Hepatocyte (in vitro differentiated cells): ENCODE measurements around the gene LIPF. TPM values are rescaled to one million over a fixed set of nuclear protein-coding genes. Genes with fewer than 3 reads are reported as not detected.
"Not testable (repeated sequence)": the region's sequence is repeated elsewhere in the genome, so short reads cannot be mapped to it uniquely, and the experiment has no call there.

Experiments
- DNase-seq: peaks from one replicate; pipeline ENCODE4 v3.0.0-alpha.2; 2016; ENCODE audit warnings: low spot score
- H2AFZ ChIP-seq: fragments of 200-600 bp; sonication (generic); 2 replicates; pipeline ENCODE4 v1.6.0; 2016; ENCODE audit warnings: antibody characterized with exemption, mild to moderate bottlenecking
- H3K27ac ChIP-seq: fragments of 200-600 bp; sonication (generic); 2 replicates; pipeline ENCODE4 v1.5.1; 2016; ENCODE audit warnings: mild to moderate bottlenecking
- H3K27me3 ChIP-seq: fragments of 200-600 bp; sonication (generic); 2 replicates; pipeline ENCODE4 v1.6.1; 2016
- H3K36me3 ChIP-seq: fragments of 200-600 bp; sonication (generic); replicated peaks from 2 replicates; pipeline ENCODE4 v1.5.1; 2016; ENCODE audit warnings: low read depth; ENCODE audit not compliant: insufficient read depth
- H3K4me1 ChIP-seq: fragments of 200-600 bp; sonication (generic); 2 replicates; pipeline ENCODE4 v1.5.1; 2016; ENCODE audit warnings: mild to moderate bottlenecking, moderate library complexity; ENCODE audit not compliant: insufficient read depth
- H3K4me2 ChIP-seq: fragments of 200-600 bp; sonication (generic); 2 replicates; pipeline ENCODE4 v1.6.0; 2016
- H3K4me3 ChIP-seq: fragments of 200-600 bp; sonication (generic); 2 replicates; pipeline ENCODE4 v1.5.1; 2016; ENCODE audit warnings: mild to moderate bottlenecking
- H3K79me2 ChIP-seq: fragments of 200-600 bp; sonication (generic); 2 replicates; pipeline ENCODE4 v1.6.0; 2017; ENCODE audit warnings: mild to moderate bottlenecking
- H3K9me2 ChIP-seq: fragments of 200-600 bp; sonication (generic); replicated peaks from 2 replicates; pipeline ENCODE4 v1.6.0; 2017; ENCODE audit warnings: mild to moderate bottlenecking; ENCODE audit not compliant: insufficient read depth
- H3K9me3 ChIP-seq: fragments of 200-600 bp; sonication (generic); 2 replicates; pipeline ENCODE4 v1.5.1; 2016; ENCODE audit warnings: low read depth, mild to moderate bottlenecking
- H4K20me1 ChIP-seq: fragments of 200-600 bp; sonication (generic); 2 replicates; pipeline ENCODE4 v1.6.0; 2016; ENCODE audit warnings: mild to moderate bottlenecking; ENCODE audit not compliant: insufficient read depth, poor library complexity, severe bottlenecking
- EZH2 ChIP-seq: fragments of 200-600 bp; sonication (generic); IDR thresholded peaks from 2 replicates; pipeline ENCODE4 v1.6.1; 2016; ENCODE audit warnings: antibody characterized with exemption, mild to moderate bottlenecking, borderline replicate concordance
- EZH2phosphoT487 ChIP-seq: fragments of 200-600 bp; sonication (generic); IDR thresholded peaks from one replicate; pipeline ENCODE4 v1.6.1; 2018; ENCODE audit warnings: antibody characterized with exemption, mild to moderate bottlenecking, low read depth, moderate library complexity; ENCODE audit not compliant: unreplicated experiment, severe bottlenecking
- WGBS: methylation state at CpG from one replicate; pipeline ENCODE4 v1.1.6; 2016; ENCODE audit warnings: low lambda C conversion rate; ENCODE audit errors: missing lambda C conversion rate; 5-methylcytosine and 5-hydroxymethylcytosine counted together
- polyA plus RNA-seq: library from polyadenylated mRNA; unstranded; fragments of >200 nt; fragmentation: Nextera tagmentation; extraction: Ambion mirVana; gene quantifications from 2 replicates; pipeline ENCODE4 v1.2.1, GENCODE V29; 2016
- total RNA-seq: library from RNA; depleted of rRNA; stranded (reverse); fragments of >200 nt; gene quantifications from 2 replicates; pipeline ENCODE4 v1.2.3, GENCODE V29; 2014
- TF ChIP-seq, protein P1 (sequence below): fragments of 200-600 bp; sonication (generic); IDR thresholded peaks from 2 replicates; pipeline ENCODE4 v1.5.1; 2016; ENCODE audit warnings: antibody characterized with exemption, mild to moderate bottlenecking; ENCODE audit not compliant: poor library complexity

The LIPF gene
- total and polyA plus RNA-seq, 2 experiments from 2014 or later: 1.1 TPM; not detected in 1

- no peak overlapping the region for H3K4me3 ChIP-seq
- DNase-seq: no peak
- no peak overlapping the region for H3K4me2 ChIP-seq
- H3K9me2 ChIP-seq: no peaks in the 10 kb centered on the region
- H3K27me3 ChIP-seq: no peaks in the 10 kb centered on the region
- no peaks in the 10 kb centered on the region for H3K9me3 ChIP-seq
- TF ChIP-seq EZH2 (no peak), EZH2phosphoT487 (no peak)
- TF ChIP-seq, protein P1, sequence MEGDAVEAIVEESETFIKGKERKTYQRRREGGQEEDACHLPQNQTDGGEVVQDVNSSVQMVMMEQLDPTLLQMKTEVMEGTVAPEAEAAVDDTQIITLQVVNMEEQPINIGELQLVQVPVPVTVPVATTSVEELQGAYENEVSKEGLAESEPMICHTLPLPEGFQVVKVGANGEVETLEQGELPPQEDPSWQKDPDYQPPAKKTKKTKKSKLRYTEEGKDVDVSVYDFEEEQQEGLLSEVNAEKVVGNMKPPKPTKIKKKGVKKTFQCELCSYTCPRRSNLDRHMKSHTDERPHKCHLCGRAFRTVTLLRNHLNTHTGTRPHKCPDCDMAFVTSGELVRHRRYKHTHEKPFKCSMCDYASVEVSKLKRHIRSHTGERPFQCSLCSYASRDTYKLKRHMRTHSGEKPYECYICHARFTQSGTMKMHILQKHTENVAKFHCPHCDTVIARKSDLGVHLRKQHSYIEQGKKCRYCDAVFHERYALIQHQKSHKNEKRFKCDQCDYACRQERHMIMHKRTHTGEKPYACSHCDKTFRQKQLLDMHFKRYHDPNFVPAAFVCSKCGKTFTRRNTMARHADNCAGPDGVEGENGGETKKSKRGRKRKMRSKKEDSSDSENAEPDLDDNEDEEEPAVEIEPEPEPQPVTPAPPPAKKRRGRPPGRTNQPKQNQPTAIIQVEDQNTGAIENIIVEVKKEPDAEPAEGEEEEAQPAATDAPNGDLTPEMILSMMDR: no peak
- no peaks in the 10 kb centered on the region for H3K79me2 ChIP-seq
- H4K20me1 ChIP-seq: no peaks in the 10 kb centered on the region
- no peaks in the 10 kb centered on the region for H3K36me3 ChIP-seq
- no peak overlapping the region for H2AFZ ChIP-seq
- 62% methylated on average over 3 of the region's 3 CpGs for WGBS
- H3K27ac ChIP-seq: no peak overlapping the region
- no peaks in the 10 kb centered on the region for H3K4me1 ChIP-seq
These were observed 4.3 kb upstream of the LIPF start for GRCh38 chr10:88659725-88660597.

GRCh38 chr10:88660598-88660884 lies 3.7 kb upstream of the LIPF start:
- no peak for DNase-seq
- no peaks in the 10 kb centered on the region for H3K4me1 ChIP-seq
- no peak overlapping the region for H2AFZ ChIP-seq
- no peak overlapping the region for H3K27ac ChIP-seq
- WGBS: 68% methylated on average over 3 of the region's 3 CpGs
- H3K36me3 ChIP-seq: no peaks in the 10 kb centered on the region
- no peaks in the 10 kb centered on the region for H3K9me3 ChIP-seq
- no peak overlapping the region for H3K4me2 ChIP-seq
- H3K79me2 ChIP-seq: no peaks in the 10 kb centered on the region
- no peaks in the 10 kb centered on the region for H4K20me1 ChIP-seq
- TF ChIP-seq, protein P1: no peak
- TF ChIP-seq EZH2phosphoT487: no peak
- no peak for TF ChIP-seq EZH2
- no peaks in the 10 kb centered on the region for H3K27me3 ChIP-seq
- no peaks in the 10 kb centered on the region for H3K9me2 ChIP-seq
- H3K4me3 ChIP-seq: no peak overlapping the region

GRCh38 chr10:88661018-88661417 lies 3.2 kb upstream of the LIPF start:
- H3K79me2 ChIP-seq: no peaks in the 10 kb centered on the region
- H3K4me1 ChIP-seq: no peaks in the 10 kb centered on the region
- H3K4me3 ChIP-seq: no peak overlapping the region
- H3K27me3 ChIP-seq: no peaks in the 10 kb centered on the region
- no peak overlapping the region for H3K4me2 ChIP-seq
- no peaks in the 10 kb centered on the region for H3K9me3 ChIP-seq
- H3K36me3 ChIP-seq: no peaks in the 10 kb centered on the region
- H2AFZ ChIP-seq: no peak overlapping the region
- DNase-seq: no peak
- H3K9me2 ChIP-seq: no peaks in the 10 kb centered on the region
- H4K20me1 ChIP-seq: no peaks in the 10 kb centered on the region
- TF ChIP-seq, protein P1: no peak
- TF ChIP-seq EZH2phosphoT487 (no peak), EZH2 (no peak)
- no peak overlapping the region for H3K27ac ChIP-seq

GRCh38 chr10:88661577-88661976 lies 2.7 kb upstream of the LIPF start:
- Histone ChIP-seq H3K27me3 (no peaks in the 10 kb centered on the region), H3K36me3 (no peaks in the 10 kb centered on the region), H3K79me2 (no peaks in the 10 kb centered on the region), H3K9me3 (no peaks in the 10 kb centered on the region), H3K4me1 (no peaks in the 10 kb centered on the region), H3K4me2 (no peak overlapping the region), H2AFZ (no peak overlapping the region), H3K9me2 (no peaks in the 10 kb centered on the region), H3K4me3 (no peak overlapping the region), H3K27ac (no peak overlapping the region), H4K20me1 (no peaks in the 10 kb centered on the region)
- TF ChIP-seq, protein P1: no peak
- TF ChIP-seq EZH2phosphoT487 (no peak), EZH2 (no peak)
- no peak for DNase-seq

DNA sequence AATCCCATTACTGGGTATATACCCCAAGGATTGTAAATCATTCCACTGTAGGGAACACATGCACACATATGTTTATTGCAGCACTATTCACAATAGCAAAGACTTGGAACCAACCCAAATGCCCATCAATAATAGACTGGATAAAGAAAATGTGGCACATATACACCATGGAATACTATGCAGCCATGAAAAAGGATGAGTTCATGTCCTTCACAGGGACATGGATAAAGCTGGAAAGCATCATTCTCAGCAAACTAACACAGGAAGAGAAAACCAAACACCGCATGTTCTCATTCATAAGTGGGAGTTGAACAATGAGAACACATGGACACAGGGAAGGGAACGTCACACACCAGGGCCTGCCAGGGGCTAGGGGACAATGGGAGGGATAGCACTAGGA lies 1.1 kb upstream of the LIPF start:
- H3K79me2 ChIP-seq: not testable (repeated sequence)

More for the DNA sequence above, 1.1 kb upstream of the LIPF start:
- not testable (repeated sequence) for H3K9me3 ChIP-seq, H3K27ac ChIP-seq, H3K36me3 ChIP-seq, H3K4me2 ChIP-seq, H3K4me1 ChIP-seq, H2AFZ ChIP-seq, H3K9me2 ChIP-seq, H3K4me3 ChIP-seq, H4K20me1 ChIP-seq, DNase-seq, H3K27me3 ChIP-seq
- 97% methylated on average over 2 of the region's 2 CpGs for WGBS
